WTC11 (cell line): ENCODE data around the gene MAT2A. TPM values are rescaled to one million over a fixed set of nuclear protein-coding genes. Genes with fewer than 3 reads are reported as not detected.
A peak's percentile ranks its signal among the peaks of the same experiment; 100 is the strongest.

Experiments
- ATAC-seq: fragments of 200-7000 bp; cut with Tn5 transposase; 2 replicates; pipeline ENCODE4 v1.10.0; 2021; ENCODE audit warnings: mild to moderate bottlenecking, moderate library complexity
- CTCF ChIA-PET: fragments of 300-600 bp; sonication (Branson Sonifier 250); formaldehyde crosslinking; loops from one replicate; lab custom pipeline; 2021; ENCODE audit warnings: antibody characterized with exemption; lab: Charles Lee
- POLR2A ChIA-PET: fragments of 350-600 bp; sonication (Branson Sonifier 250); formaldehyde crosslinking; loops from one replicate; lab custom pipeline; 2021; ENCODE audit warnings: antibody characterized with exemption; lab: Charles Lee
- DNase-seq: peaks from one replicate; pipeline ENCODE4 v3.0.0; 2021; ENCODE audit warnings: low spot score
- H3K27ac Mint-ChIP-seq: 2 replicates; pipeline ENCODE4 v1.8.0; 2021; ENCODE audit warnings: mixed read lengths
- H3K27me3 Mint-ChIP-seq: 2 replicates; pipeline ENCODE4 v1.8.0; 2021; ENCODE audit warnings: low read depth, mild to moderate bottlenecking, moderate library complexity, mixed read lengths
- H3K36me3 Mint-ChIP-seq: 2 replicates; pipeline ENCODE4 v1.8.0; 2021; ENCODE audit warnings: mixed read lengths
- H3K4me1 Mint-ChIP-seq: 2 replicates; pipeline ENCODE4 v1.8.0; 2022; ENCODE audit warnings: mixed read lengths
- H3K4me3 Mint-ChIP-seq: 2 replicates; pipeline ENCODE4 v1.8.0; 2021; ENCODE audit warnings: mild to moderate bottlenecking, moderate library complexity, mixed read lengths
- H3K9me3 Mint-ChIP-seq: 2 replicates; pipeline ENCODE4 v1.8.0; 2021; ENCODE audit warnings: mixed read lengths
- CDX4 ChIP-seq: fragments of 250-450 bp; sonication (Bioruptor Pico); IDR thresholded peaks from 2 replicates; pipeline ENCODE4 v1.9.0; 2021; ENCODE audit warnings: moderate library complexity, mild to moderate bottlenecking, inconsistent platforms, borderline replicate concordance
- CREM ChIP-seq: sonication (generic); formaldehyde crosslinking; IDR thresholded peaks from 2 replicates; pipeline ENCODE4 v1.8.1; 2022; ENCODE audit warnings: mild to moderate bottlenecking, missing genetic modification reagents, moderate library complexity
- FOXJ3 ChIP-seq: sonication (generic); formaldehyde crosslinking; IDR thresholded peaks from 2 replicates; pipeline ENCODE4 v1.9.0; 2021; ENCODE audit warnings: missing genetic modification reagents, mild to moderate bottlenecking, borderline replicate concordance
- FOXP1 ChIP-seq: sonication (generic); formaldehyde crosslinking; IDR thresholded peaks from 2 replicates; pipeline ENCODE4 v1.8.0; 2022; ENCODE audit warnings: missing genetic modification reagents, mild to moderate bottlenecking, moderate library complexity, borderline replicate concordance
- GABPB1 ChIP-seq: sonication (generic); formaldehyde crosslinking; IDR thresholded peaks from 2 replicates; pipeline ENCODE4 v1.8.1; 2023; ENCODE audit warnings: mild to moderate bottlenecking, missing genetic modification reagents
- MLX ChIP-seq: sonication (generic); formaldehyde crosslinking; IDR thresholded peaks from 2 replicates; pipeline ENCODE4 v1.8.1; 2023; ENCODE audit warnings: mild to moderate bottlenecking, missing genetic modification reagents, moderate library complexity
- NR3C1 ChIP-seq: sonication (generic); formaldehyde crosslinking; conservative IDR thresholded peaks from 2 replicates; pipeline ENCODE4 v1.8.1; 2023; ENCODE audit warnings: low read depth, mild to moderate bottlenecking, missing genetic modification reagents
- OVOL2 ChIP-seq: fragments of 250-450 bp; sonication (Bioruptor Pico); IDR thresholded peaks from 2 replicates; pipeline ENCODE4 v1.9.0; 2021; ENCODE audit warnings: mild to moderate bottlenecking, borderline replicate concordance
- PRRX2 ChIP-seq: fragments of 250-450 bp; sonication (Bioruptor Pico); IDR thresholded peaks from 2 replicates; pipeline ENCODE4 v1.8.0; 2021; ENCODE audit warnings: mild to moderate bottlenecking
- RELA ChIP-seq: sonication (generic); formaldehyde crosslinking; IDR thresholded peaks from 2 replicates; pipeline ENCODE4 v1.8.1; 2022; ENCODE audit warnings: missing genetic modification reagents, mild to moderate bottlenecking, borderline replicate concordance
- RORB ChIP-seq: fragments of 250-450 bp; sonication (Bioruptor Pico); IDR thresholded peaks from 2 replicates; pipeline ENCODE4 v1.9.0; 2021; ENCODE audit warnings: mild to moderate bottlenecking
- SMAD3 ChIP-seq: sonication (generic); formaldehyde crosslinking; IDR thresholded peaks from 2 replicates; pipeline ENCODE4 v1.8.0; 2022; ENCODE audit warnings: missing genetic modification reagents, mild to moderate bottlenecking, borderline replicate concordance
- SMAD4 ChIP-seq: sonication (generic); formaldehyde crosslinking; IDR thresholded peaks from 2 replicates; pipeline ENCODE4 v1.8.0; 2022; ENCODE audit warnings: mild to moderate bottlenecking, missing genetic modification reagents
- SP1 ChIP-seq: sonication (generic); formaldehyde crosslinking; conservative IDR thresholded peaks from 2 replicates; pipeline ENCODE4 v1.8.1; 2022; ENCODE audit warnings: missing genetic modification reagents
- TEAD1 ChIP-seq: sonication (generic); formaldehyde crosslinking; IDR thresholded peaks from 2 replicates; pipeline ENCODE4 v1.8.0; 2022; ENCODE audit warnings: mild to moderate bottlenecking, missing genetic modification reagents
- TEAD4 ChIP-seq: sonication (generic); formaldehyde crosslinking; IDR thresholded peaks from 2 replicates; pipeline ENCODE4 v1.8.0; 2022; ENCODE audit warnings: mild to moderate bottlenecking, missing genetic modification reagents
- ZMAT4 ChIP-seq: fragments of 250-450 bp; sonication (Bioruptor Pico); IDR thresholded peaks from 2 replicates; pipeline ENCODE4 v1.9.0; 2021; ENCODE audit warnings: mild to moderate bottlenecking
- ZNF138 ChIP-seq: sonication (generic); formaldehyde crosslinking; conservative IDR thresholded peaks from 2 replicates; pipeline ENCODE4 v1.8.1; 2022; ENCODE audit warnings: mild to moderate bottlenecking, moderate library complexity, missing genetic modification reagents
- ZNF263 ChIP-seq: sonication (generic); formaldehyde crosslinking; IDR thresholded peaks from 2 replicates; pipeline ENCODE4 v1.8.1; 2022; ENCODE audit warnings: low read depth, mild to moderate bottlenecking, moderate library complexity, missing genetic modification reagents
- ZNF281 ChIP-seq: sonication (generic); formaldehyde crosslinking; IDR thresholded peaks from 2 replicates; pipeline ENCODE4 v1.8.0; 2023; ENCODE audit warnings: mild to moderate bottlenecking, missing genetic modification reagents
- ZNF317 ChIP-seq: sonication (generic); formaldehyde crosslinking; IDR thresholded peaks from 2 replicates; pipeline ENCODE4 v1.8.1; 2023; ENCODE audit warnings: low read depth, mild to moderate bottlenecking, moderate library complexity, missing genetic modification reagents, borderline replicate concordance
- ZNF396 ChIP-seq: fragments of 250-450 bp; sonication (Bioruptor Pico); IDR thresholded peaks from 2 replicates; pipeline ENCODE4 v1.8.0; 2021; ENCODE audit warnings: mild to moderate bottlenecking, moderate library complexity, borderline replicate concordance
- ZNF423 ChIP-seq: fragments of 250-450 bp; sonication (Bioruptor Pico); IDR thresholded peaks from 2 replicates; pipeline ENCODE4 v2.1.2; 2022; ENCODE audit warnings: mild to moderate bottlenecking, moderate library complexity
- total RNA-seq: library from RNA; stranded (reverse); gene quantifications from 3 replicates; pipeline ENCODE4 v1.2.3, GENCODE V29; 2021
- TF ChIP-seq, protein P1 (sequence below): sonication (generic); formaldehyde crosslinking; IDR thresholded peaks from 2 replicates; pipeline ENCODE4 v1.8.1; 2022; ENCODE audit warnings: missing genetic modification reagents, borderline replicate concordance
- TF ChIP-seq, protein P2 (sequence below): sonication (generic); formaldehyde crosslinking; IDR thresholded peaks from 2 replicates; pipeline ENCODE4 v1.8.1; 2023; ENCODE audit warnings: mild to moderate bottlenecking, missing genetic modification reagents, borderline replicate concordance

Gene MAT2A
- total RNA-seq, 1 experiment from 2014 or later, result 222 TPM

GRCh38 chr2:85584354-85584856 is 45.4 kb downstream of the MAT2A start, which contains the start of gene VAMP5:
Gene VAMP5, plus strand, starts transcription at chr2:85584431. Its CDS starts 60 bp downstream, at chr2:85584491.
- H3K4me1 Mint-ChIP-seq, result peaks cover 19% of the 10 kb centered on the region
- POLR2A ChIA-PET, result interaction anchor here (1.3 kb wide), 1 partner anchor 11 kb away, joined by 5 read pairs; the partner anchor contains the start of gene RNF181
- CTCF ChIA-PET, result no interaction called here
- H3K9me3 Mint-ChIP-seq, result no peaks in the 10 kb centered on the region
- H3K27ac Mint-ChIP-seq, result no peak within 1 kb of the TSS; the same call in 1 of the 2 replicates
- 0 out of 2 replicates have a peak, but pooled peaks cover 3% of the 10 kb centered on the region for H3K36me3 Mint-ChIP-seq
- H3K27me3 Mint-ChIP-seq, result peaks cover 40% of the 10 kb centered on the region
- peak within 1 kb of the TSS; percentile 65 for H3K4me3 Mint-ChIP-seq
- no peak for DNase-seq
- TF ChIP-seq FOXJ3 (CRISPR knock-in tag) (no peak), RELA (CRISPR knock-in tag) (no peak), OVOL2 (CRISPR knock-in tag) (no peak), CREM (CRISPR knock-in tag) (no peak), CDX4 (no peak), ZMAT4 (no peak), ZNF423 (CRISPR knock-in tag) (no peak), FOXP1 (CRISPR knock-in tag) (0 out of 2 replicates have a peak, but pooled peaks have one; percentile 35), TEAD1 (CRISPR knock-in tag) (no peak), ZNF281 (CRISPR knock-in tag) (no peak), ZNF317 (CRISPR knock-in tag) (no peak), RORB (CRISPR knock-in tag) (no peak), NR3C1 (CRISPR knock-in tag) (no peak), ZNF138 (CRISPR knock-in tag) (no peak), SMAD4 (CRISPR knock-in tag) (no peak), MLX (CRISPR knock-in tag) (no peak), PRRX2 (CRISPR knock-in tag) (no peak), SP1 (CRISPR knock-in tag) (0 out of 2 replicates have a peak, but pooled peaks have one; percentile 12), TEAD4 (CRISPR knock-in tag) (no peak), ZNF396 (CRISPR knock-in tag) (no peak), ZNF263 (CRISPR knock-in tag) (no peak), SMAD3 (CRISPR knock-in tag) (no peak), GABPB1 (CRISPR knock-in tag) (peak; percentile 12; the same call in 1 of the 2 replicates)
- TF ChIP-seq, protein P1, sequence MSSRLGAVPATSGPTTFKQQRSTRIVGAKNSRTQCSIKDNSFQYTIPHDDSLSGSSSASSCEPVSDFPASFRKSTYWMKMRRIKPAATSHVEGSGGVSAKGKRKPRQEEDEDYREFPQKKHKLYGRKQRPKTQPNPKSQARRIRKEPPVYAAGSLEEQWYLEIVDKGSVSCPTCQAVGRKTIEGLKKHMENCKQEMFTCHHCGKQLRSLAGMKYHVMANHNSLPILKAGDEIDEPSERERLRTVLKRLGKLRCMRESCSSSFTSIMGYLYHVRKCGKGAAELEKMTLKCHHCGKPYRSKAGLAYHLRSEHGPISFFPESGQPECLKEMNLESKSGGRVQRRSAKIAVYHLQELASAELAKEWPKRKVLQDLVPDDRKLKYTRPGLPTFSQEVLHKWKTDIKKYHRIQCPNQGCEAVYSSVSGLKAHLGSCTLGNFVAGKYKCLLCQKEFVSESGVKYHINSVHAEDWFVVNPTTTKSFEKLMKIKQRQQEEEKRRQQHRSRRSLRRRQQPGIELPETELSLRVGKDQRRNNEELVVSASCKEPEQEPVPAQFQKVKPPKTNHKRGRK (CRISPR knock-in tag), result no peak
- TF ChIP-seq, protein P2, sequence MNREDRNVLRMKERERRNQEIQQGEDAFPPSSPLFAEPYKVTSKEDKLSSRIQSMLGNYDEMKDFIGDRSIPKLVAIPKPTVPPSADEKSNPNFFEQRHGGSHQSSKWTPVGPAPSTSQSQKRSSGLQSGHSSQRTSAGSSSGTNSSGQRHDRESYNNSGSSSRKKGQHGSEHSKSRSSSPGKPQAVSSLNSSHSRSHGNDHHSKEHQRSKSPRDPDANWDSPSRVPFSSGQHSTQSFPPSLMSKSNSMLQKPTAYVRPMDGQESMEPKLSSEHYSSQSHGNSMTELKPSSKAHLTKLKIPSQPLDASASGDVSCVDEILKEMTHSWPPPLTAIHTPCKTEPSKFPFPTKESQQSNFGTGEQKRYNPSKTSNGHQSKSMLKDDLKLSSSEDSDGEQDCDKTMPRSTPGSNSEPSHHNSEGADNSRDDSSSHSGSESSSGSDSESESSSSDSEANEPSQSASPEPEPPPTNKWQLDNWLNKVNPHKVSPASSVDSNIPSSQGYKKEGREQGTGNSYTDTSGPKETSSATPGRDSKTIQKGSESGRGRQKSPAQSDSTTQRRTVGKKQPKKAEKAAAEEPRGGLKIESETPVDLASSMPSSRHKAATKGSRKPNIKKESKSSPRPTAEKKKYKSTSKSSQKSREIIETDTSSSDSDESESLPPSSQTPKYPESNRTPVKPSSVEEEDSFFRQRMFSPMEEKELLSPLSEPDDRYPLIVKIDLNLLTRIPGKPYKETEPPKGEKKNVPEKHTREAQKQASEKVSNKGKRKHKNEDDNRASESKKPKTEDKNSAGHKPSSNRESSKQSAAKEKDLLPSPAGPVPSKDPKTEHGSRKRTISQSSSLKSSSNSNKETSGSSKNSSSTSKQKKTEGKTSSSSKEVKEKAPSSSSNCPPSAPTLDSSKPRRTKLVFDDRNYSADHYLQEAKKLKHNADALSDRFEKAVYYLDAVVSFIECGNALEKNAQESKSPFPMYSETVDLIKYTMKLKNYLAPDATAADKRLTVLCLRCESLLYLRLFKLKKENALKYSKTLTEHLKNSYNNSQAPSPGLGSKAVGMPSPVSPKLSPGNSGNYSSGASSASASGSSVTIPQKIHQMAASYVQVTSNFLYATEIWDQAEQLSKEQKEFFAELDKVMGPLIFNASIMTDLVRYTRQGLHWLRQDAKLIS (CRISPR knock-in tag), result no peak
- ATAC-seq, result peak; percentile 75
